HG02970 (cell line): ENCODE measurements around the gene ZNF267.
A peak's percentile ranks its signal among the peaks of the same experiment; 100 is the strongest.
"Not testable (repeated sequence)": the region's sequence is repeated elsewhere in the genome, so short reads cannot be mapped to it uniquely, and the experiment has no call there.

Source experiments
- ATAC-seq: cut with Tn5 transposase; IDR thresholded peaks from one replicate; pipeline ENCODE4 v1.9.1; 2021; ENCODE audit warnings: mild to moderate bottlenecking, moderate library complexity, moderate number of reproducible peaks; ENCODE audit not compliant: unreplicated experiment, low FRiP score

The ZNF267 gene

GRCh38 chr16:31873556-31874365, at the start of gene ZNF267:
ZNF267 (plus strand) TSS chr16:31873807; CDS start chr16:31873967, 160 bp downstream.
- peak; percentile 47 for ATAC-seq

GRCh38 chr16:31833047-31833446, 40.6 kb upstream of the ZNF267 start:
- no peak for ATAC-seq

- ATAC-seq = not testable (repeated sequence)
These were observed 37.2 kb upstream of the ZNF267 start for GRCh38 chr16:31836396-31836795.

- ATAC-seq = no peak
These were observed 30.7 kb upstream of the ZNF267 start for GRCh38 chr16:31842864-31843263.

GRCh38 chr16:31848572-31848971, 25.0 kb upstream of the ZNF267 start:
- not testable (repeated sequence) for ATAC-seq

GRCh38 chr16:31853291-31853690, 20.3 kb upstream of the ZNF267 start:
- ATAC-seq = no peak

GRCh38 chr16:31860508-31860907, 13.1 kb upstream of the ZNF267 start:
- ATAC-seq = no peak

- ATAC-seq = no peak
These were observed 12.2 kb upstream of the ZNF267 start for GRCh38 chr16:31861455-31861854.

- ATAC-seq = no peak
These were observed 10.8 kb upstream of the ZNF267 start for GRCh38 chr16:31862761-31863160.

- no peak for ATAC-seq
These were observed 5.4 kb upstream of the ZNF267 start for GRCh38 chr16:31868164-31868563.

- no peak for ATAC-seq
These were observed 4.9 kb upstream of the ZNF267 start for GRCh38 chr16:31868691-31869167.

GRCh38 chr16:31869511-31870201, 4.0 kb upstream of the ZNF267 start:
- no peak for ATAC-seq

GRCh38 chr16:31870809-31871208, 2.8 kb upstream of the ZNF267 start:
- no peak for ATAC-seq

GRCh38 chr16:31871510-31871909, 2.1 kb upstream of the ZNF267 start:
- ATAC-seq = no peak

- ATAC-seq = no peak
These were observed 1.4 kb upstream of the ZNF267 start for GRCh38 chr16:31872201-31872600.

- no peak for ATAC-seq
These were observed 932 bp downstream of the ZNF267 start for GRCh38 chr16:31874366-31875111.

- no peak for ATAC-seq
These were observed 1.7 kb downstream of the ZNF267 start for GRCh38 chr16:31875112-31875803.

- ATAC-seq = no peak
These were observed 2.4 kb downstream of the ZNF267 start for GRCh38 chr16:31875928-31876547.

- peak; percentile 42 for ATAC-seq
These were observed 3.6 kb downstream of the ZNF267 start for GRCh38 chr16:31876951-31877828.
